ENCODE measurements around the gene MGA. TPM values are rescaled to one million over a fixed set of nuclear protein-coding genes. Genes with fewer than 3 reads are reported as not detected.

MGA gene
- polyA plus RNA-seq, 3 donors, result 2.7 to 6.9 (median 4.2) TPM

GRCh38 chr15:41801850-41802455, 141.7 kb downstream of the MGA start:
- peaks cover 0 to 1% (median 0%) of the 10 kb centered on the region in 7 donors for H3K9me3 Mint-ChIP-seq
- H3K27ac ChIP-seq (ENCODE audit: low read depth in 1 of 2, low read length in 2 of 2), result no peak overlapping the region
- no peak overlapping the region for H3K4me3 ChIP-seq (replicated peaks in 1 of 3; ENCODE audit: low read depth in 2 of 3, low read length in 3 of 3)
- H3K4me1 Mint-ChIP-seq, result no peaks in the 10 kb centered on the region
- no peak overlapping the region for H2AFZ ChIP-seq (ENCODE audit: insufficient read depth, low read depth, low read length, poor library complexity, severe bottlenecking)
- no peaks in the 10 kb centered on the region for H4K20me1 ChIP-seq (ENCODE audit: insufficient read depth, low read length)
- peaks cover 23 to 30% of the 10 kb centered on the region in 2 donors for H3K36me3 Mint-ChIP-seq
- intact Hi-C loops (cut with micrococcal nuclease), result no loop called here
- peaks cover 0 to 2% (median 0%) of the 10 kb centered on the region in 3 donors for H3K27me3 Mint-ChIP-seq (ENCODE audit: low read depth in 3 of 3)
- H3K4me2 ChIP-seq (replicated peaks; ENCODE audit: extremely low read depth, low read length, poor library complexity, severe bottlenecking), result no peak overlapping the region
- H3K9ac ChIP-seq (ENCODE audit: insufficient read depth, low read length, poor library complexity, severe bottlenecking), result no peak overlapping the region
- no peak for DNase-seq
- H3K36me3 ChIP-seq (replicated peaks in 1 of 2; ENCODE audit: control insufficient read depth in 1 of 2, insufficient read depth in 2 of 2, low read length in 2 of 2), result peaks cover 5 to 33% of the 10 kb centered on the region in 2 donors
- TF ChIP-seq, protein P1, sequence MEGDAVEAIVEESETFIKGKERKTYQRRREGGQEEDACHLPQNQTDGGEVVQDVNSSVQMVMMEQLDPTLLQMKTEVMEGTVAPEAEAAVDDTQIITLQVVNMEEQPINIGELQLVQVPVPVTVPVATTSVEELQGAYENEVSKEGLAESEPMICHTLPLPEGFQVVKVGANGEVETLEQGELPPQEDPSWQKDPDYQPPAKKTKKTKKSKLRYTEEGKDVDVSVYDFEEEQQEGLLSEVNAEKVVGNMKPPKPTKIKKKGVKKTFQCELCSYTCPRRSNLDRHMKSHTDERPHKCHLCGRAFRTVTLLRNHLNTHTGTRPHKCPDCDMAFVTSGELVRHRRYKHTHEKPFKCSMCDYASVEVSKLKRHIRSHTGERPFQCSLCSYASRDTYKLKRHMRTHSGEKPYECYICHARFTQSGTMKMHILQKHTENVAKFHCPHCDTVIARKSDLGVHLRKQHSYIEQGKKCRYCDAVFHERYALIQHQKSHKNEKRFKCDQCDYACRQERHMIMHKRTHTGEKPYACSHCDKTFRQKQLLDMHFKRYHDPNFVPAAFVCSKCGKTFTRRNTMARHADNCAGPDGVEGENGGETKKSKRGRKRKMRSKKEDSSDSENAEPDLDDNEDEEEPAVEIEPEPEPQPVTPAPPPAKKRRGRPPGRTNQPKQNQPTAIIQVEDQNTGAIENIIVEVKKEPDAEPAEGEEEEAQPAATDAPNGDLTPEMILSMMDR (IDR thresholded peaks at IDR 0.05), result no peak
- no peaks in the 10 kb centered on the region for H3K27me3 ChIP-seq (ENCODE audit: control insufficient read depth in 2 of 2, insufficient read depth in 2 of 2, low read length in 2 of 2)
- H3K9me3 ChIP-seq (replicated peaks in 1 of 2; ENCODE audit: control insufficient read depth in 1 of 2, insufficient read depth in 1 of 2, low read length in 2 of 2), result no peaks in the 10 kb centered on the region
- no peaks in the 10 kb centered on the region for H3K4me1 ChIP-seq (ENCODE audit: control insufficient read depth in 1 of 2, insufficient read depth in 2 of 2, low read length in 2 of 2)
- WGBS (ENCODE audit: insufficient coverage), result no CpG with 5 or more reads among the region's 3 CpGs
- no peaks in the 10 kb centered on the region for H3K79me2 ChIP-seq (ENCODE audit: insufficient read depth, low read length)
- no peak overlapping the region for H3K4me3 Mint-ChIP-seq
- H3K27ac Mint-ChIP-seq, result no peak overlapping the region

DNA sequence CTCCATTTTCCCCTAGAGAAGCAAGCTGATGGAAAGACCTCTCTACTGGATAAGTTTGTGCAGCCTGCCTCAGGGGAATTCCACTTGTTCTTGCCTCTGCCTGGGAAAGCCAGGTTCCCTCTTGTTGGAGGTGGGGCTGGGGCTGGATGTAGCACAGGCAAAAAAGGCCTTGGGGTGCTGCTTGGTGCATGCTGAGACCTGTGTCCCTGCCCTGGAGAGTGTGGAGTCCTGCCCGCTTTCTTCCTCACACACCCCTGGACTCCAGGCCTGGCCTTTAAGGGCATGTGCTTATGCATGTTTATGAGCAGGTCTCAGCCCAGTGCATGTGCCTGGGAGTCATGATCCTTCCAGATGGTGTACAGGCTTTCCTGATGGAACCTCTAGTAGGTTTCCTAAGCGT, 144.2 kb downstream of the MGA start:
- Histone ChIP-seq H3K9me3 (replicated peaks in 1 of 2; ENCODE audit: control insufficient read depth in 1 of 2, insufficient read depth in 1 of 2, low read length in 2 of 2) (no peaks in the 10 kb centered on the region), H3K27me3 (ENCODE audit: control insufficient read depth in 2 of 2, insufficient read depth in 2 of 2, low read length in 2 of 2) (no peaks in the 10 kb centered on the region), H3K36me3 (replicated peaks in 1 of 2; ENCODE audit: control insufficient read depth in 1 of 2, insufficient read depth in 2 of 2, low read length in 2 of 2) (peaks cover 5 to 33% of the 10 kb centered on the region in 2 donors), H3K4me2 (replicated peaks; ENCODE audit: extremely low read depth, low read length, poor library complexity, severe bottlenecking) (no peak overlapping the region), H3K9ac (ENCODE audit: insufficient read depth, low read length, poor library complexity, severe bottlenecking) (no peak overlapping the region), H4K20me1 (ENCODE audit: insufficient read depth, low read length) (no peaks in the 10 kb centered on the region), H2AFZ (ENCODE audit: insufficient read depth, low read depth, low read length, poor library complexity, severe bottlenecking) (no peak overlapping the region), H3K27ac (ENCODE audit: low read depth in 1 of 2, low read length in 2 of 2) (no peak overlapping the region), H3K4me1 (ENCODE audit: control insufficient read depth in 1 of 2, insufficient read depth in 2 of 2, low read length in 2 of 2) (peaks cover 0 to 3% of the 10 kb centered on the region in 2 donors), H3K4me3 (replicated peaks in 1 of 3; ENCODE audit: low read depth in 2 of 3, low read length in 3 of 3) (no peak overlapping the region), H3K79me2 (ENCODE audit: insufficient read depth, low read length) (no peaks in the 10 kb centered on the region)
- Mint-ChIP-seq H3K27ac (peak overlapping the region in 1 of 7 donors; percentile 32), H3K27me3 (ENCODE audit: low read depth in 3 of 3) (peaks cover 0 to 2% (median 0%) of the 10 kb centered on the region in 3 donors), H3K36me3 (peaks cover 28 to 30% of the 10 kb centered on the region in 2 donors), H3K9me3 (peaks cover 0 to 1% (median 0%) of the 10 kb centered on the region in 7 donors), H3K4me1 (peaks cover 4% of the 10 kb centered on the region), H3K4me3 (no peak overlapping the region)
- intact Hi-C loops (cut with micrococcal nuclease), result no loop called here
- 100% methylated on average over 1 of the region's 2 CpGs for WGBS (ENCODE audit: insufficient coverage)
- TF ChIP-seq, protein P1 (IDR thresholded peaks at IDR 0.05), result no peak
- no peak for DNase-seq
